Ovary (tissue), 9 donors: Measurements from ENCODE around the gene SLC29A3. TPM values are rescaled to one million over a fixed set of nuclear protein-coding genes. Genes with fewer than 3 reads are reported as not detected.
A peak's percentile ranks its signal among the peaks of the same experiment; 100 is the strongest.

Source experiments
- DNase-seq, 5 donors: peaks; one replicate each; pipeline ENCODE4 v3.0.0-alpha.2; 2019 to 2020
- H3K27ac ChIP-seq, 2 donors: fragments of 200-600 bp; one replicate each; pipeline versions ENCODE4 v1.5.1 to v1.8.0; 2019 to 2022
- H3K27me3 ChIP-seq: fragments of 200-600 bp; one replicate; pipeline ENCODE4 v1.8.0; 2022
- H3K36me3 ChIP-seq: fragments of 200-600 bp; sonication (generic); one replicate; pipeline ENCODE4 v1.5.1; 2019
- H3K4me1 ChIP-seq: one replicate; pipeline ENCODE4 v1.8.1; 2013; ENCODE audit warnings: mild to moderate bottlenecking, moderate library complexity; ENCODE audit not compliant: insufficient read depth
- H3K4me3 ChIP-seq: fragments of 200-600 bp; sonication (generic); one replicate; pipeline ENCODE4 v1.5.1; 2017
- H3K9me3 ChIP-seq, 2 donors: fragments of 200-600 bp in 1 of 2; sonication (generic) in 1 of 2; one replicate each; pipeline versions ENCODE4 v1.5.1 to v1.8.1; 2013 to 2019; ENCODE audit warnings: mild to moderate bottlenecking in 1 of 2, moderate library complexity in 1 of 2
- EP300 ChIP-seq: sonication (generic); formaldehyde crosslinking; IDR thresholded peaks from one replicate; pipeline ENCODE4 v1.6.1; 2017; ENCODE audit warnings: antibody characterized with exemption
- POLR2A ChIP-seq: fragments of 450-650 bp; IDR thresholded peaks from one replicate; pipeline ENCODE4 v1.6.1; 2017; ENCODE audit warnings: antibody characterized with exemption, mild to moderate bottlenecking, moderate library complexity
- WGBS, 3 donors: extraction: QIAGEN DNeasy Blood & Tissue Kit in 1 of 3; methylation state at CpG; one replicate each; pipeline versions ENCODE4 v1.1.5 to v1.1.7; 2013 to 2017; 5-methylcytosine and 5-hydroxymethylcytosine counted together
- intact Hi-C, 4 donors: fragments of 100-400 bp; cut with DNase I; formaldehyde crosslinking; loops; one replicate each; pipeline versions ENCODE4 v1.11.0 to v1.15.1; 2022 to 2023
- polyA plus RNA-seq, 2 donors: library from polyadenylated mRNA; stranded (reverse); fragments of 200-250 nt in 1 of 2; fragments of 350-450 nt in 1 of 2; fragmentation: Illumina TruSeq in 1 of 2; extraction: RNeasy Lipid Tissue Mini Kit (QIAGEN cat#74804) in 1 of 2; gene quantifications; one replicate each; pipeline ENCODE4 v1.2.3, GENCODE V29; 2013 to 2014
- total RNA-seq, 7 donors: library from RNA; depleted of rRNA in 2 of 7; stranded (reverse); fragments of >200 nt in 2 of 7; fragmentation: NEBNext Ultra II Directional in 3 of 7; extraction: Animal tissue kit (Norgen Biotek cat#: 25700) in 3 of 7; gene quantifications; one replicate each; pipeline versions ENCODE4 v1.1.0 to v1.2.4, GENCODE V29; 2016 to 2023
- TF ChIP-seq, protein P1 (sequence below), 3 donors: fragments of 450-650 bp in 2 of 3; fragments of 200-600 bp in 1 of 3; IDR thresholded peaks; one replicate each; pipeline versions ENCODE4 v1.5.1 to v1.8.0; 2016 to 2022; ENCODE audit warnings: antibody characterized with exemption in 3 of 3, mild to moderate bottlenecking in 1 of 3
- donor health status: DM: no; HTN: no; CAD: no; lungs with moderate emphysema.
- donor health status: DM: no; HTN: no; CAD: no.
- donor health status: Bipolar disorder and iron deficiency.
- donor health status: DM: yes; HTN: yes; CAD: no.
- donor health status: DM: no; HTN: no; CAD: no.
- donor health status: DM: yes; HTN: yes; CAD: no.

SLC29A3 gene
- total and polyA plus RNA-seq, 9 donors = 10.1 to 18.3 (median 15.5) TPM

DNA sequence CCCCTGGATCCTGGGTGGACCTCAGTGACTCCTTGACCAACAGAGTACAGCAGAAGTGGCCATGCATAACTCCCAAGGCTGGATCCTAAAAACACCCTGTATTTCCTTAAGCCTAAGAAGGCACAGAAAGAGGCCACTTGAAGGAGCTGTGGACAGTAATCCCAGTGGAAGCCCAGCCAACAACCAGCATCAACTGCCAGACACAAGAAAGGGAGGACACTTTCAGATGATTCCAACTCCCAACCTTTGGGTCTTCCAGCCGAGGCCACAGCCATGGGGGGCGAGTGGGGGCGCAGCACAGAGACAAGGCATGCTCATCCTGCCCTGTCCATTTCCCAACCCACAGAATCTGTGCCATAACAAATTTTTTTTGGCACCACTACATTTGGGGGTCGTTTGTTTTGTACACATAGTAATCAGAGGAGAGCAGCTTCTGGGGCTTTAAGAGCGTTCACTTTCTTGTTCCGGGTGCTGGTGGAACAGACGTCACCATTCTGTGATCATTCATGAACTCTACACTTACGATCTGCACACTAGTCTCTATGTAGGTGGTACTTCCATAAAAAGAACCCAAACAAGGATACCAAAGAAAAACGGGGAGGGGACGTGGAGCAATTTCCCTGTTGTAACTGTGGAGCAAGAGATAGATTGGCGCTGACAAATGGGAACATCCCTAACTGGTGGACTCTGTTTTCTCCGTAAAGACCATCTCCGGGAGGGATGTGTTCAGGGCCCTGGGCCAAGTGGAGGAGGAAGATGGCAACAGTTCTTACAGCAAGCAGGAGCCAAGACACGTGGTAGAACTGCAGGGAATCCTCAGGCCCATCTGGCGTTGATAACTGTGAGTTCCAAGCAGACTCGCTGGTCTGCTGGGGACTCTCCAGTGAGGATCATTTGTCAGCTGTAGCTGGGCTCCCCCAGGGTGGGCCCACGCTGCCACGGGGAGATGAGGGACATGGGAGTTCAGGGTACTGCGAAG, 6.0 kb upstream of the SLC29A3 start:
- Histone ChIP-seq H3K36me3 (no peaks in the 10 kb centered on the region), H3K4me3 (peak overlapping the region; percentile 12)
- intact Hi-C loops = loop anchor here (5.0 to 10.0 kb wide), 8 partner anchors 292 to 1022 kb away; no protein-coding TSS in a partner anchor

DNA sequence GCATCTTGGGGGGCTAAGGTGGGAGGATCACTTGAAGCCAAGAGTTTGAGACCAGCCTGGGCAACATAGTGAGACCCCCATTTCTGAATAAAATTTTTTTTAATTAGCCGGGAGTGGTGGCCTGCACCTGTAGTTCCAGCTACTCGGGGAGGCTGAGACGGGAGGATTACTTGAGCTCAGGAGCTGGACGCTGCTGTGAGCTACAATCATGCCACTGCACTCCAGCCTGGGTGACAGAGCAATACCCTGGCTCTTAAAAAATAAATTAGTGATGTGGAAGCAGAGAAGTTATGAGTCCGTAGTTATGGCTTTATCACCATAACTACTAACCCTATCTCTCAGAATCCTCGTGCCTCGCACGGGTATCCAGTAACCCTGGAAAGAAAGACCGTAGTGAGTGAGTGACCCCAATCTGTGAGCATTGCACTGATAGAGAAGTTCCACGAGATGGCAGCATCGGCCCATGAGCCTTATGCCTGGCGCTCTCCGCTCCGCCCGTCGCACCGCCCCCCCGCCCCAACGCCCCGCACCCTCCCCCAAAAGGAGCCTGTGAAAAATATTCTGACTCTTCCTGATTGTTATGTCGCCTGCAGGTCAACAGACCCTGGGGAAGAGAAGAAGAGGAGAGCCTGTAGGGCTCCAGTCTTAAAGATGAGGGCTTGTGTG, 4.9 kb upstream of the SLC29A3 start:
- Histone ChIP-seq H3K36me3 (no peaks in the 10 kb centered on the region), H3K27ac (peak overlapping the region; percentile 41 to 79), H3K27me3 (no peaks in the 10 kb centered on the region), H3K9me3 (no peaks in the 10 kb centered on the region), H3K4me3 (no peak overlapping the region), H3K4me1 (peaks cover 15% of the 10 kb centered on the region)
- DNase-seq = peak; percentile 64 to 77 (median 77)
- WGBS, 3 donors = 3 to 4% (median 3%) methylated on average over 19 to 21 of the region's 21 CpGs
- intact Hi-C loops = loop anchor here (5.0 to 10.0 kb wide), 8 partner anchors 291 to 1021 kb away; no protein-coding TSS in a partner anchor
- no peak for TF ChIP-seq POLR2A
- TF ChIP-seq, protein P1, sequence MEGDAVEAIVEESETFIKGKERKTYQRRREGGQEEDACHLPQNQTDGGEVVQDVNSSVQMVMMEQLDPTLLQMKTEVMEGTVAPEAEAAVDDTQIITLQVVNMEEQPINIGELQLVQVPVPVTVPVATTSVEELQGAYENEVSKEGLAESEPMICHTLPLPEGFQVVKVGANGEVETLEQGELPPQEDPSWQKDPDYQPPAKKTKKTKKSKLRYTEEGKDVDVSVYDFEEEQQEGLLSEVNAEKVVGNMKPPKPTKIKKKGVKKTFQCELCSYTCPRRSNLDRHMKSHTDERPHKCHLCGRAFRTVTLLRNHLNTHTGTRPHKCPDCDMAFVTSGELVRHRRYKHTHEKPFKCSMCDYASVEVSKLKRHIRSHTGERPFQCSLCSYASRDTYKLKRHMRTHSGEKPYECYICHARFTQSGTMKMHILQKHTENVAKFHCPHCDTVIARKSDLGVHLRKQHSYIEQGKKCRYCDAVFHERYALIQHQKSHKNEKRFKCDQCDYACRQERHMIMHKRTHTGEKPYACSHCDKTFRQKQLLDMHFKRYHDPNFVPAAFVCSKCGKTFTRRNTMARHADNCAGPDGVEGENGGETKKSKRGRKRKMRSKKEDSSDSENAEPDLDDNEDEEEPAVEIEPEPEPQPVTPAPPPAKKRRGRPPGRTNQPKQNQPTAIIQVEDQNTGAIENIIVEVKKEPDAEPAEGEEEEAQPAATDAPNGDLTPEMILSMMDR (IDR thresholded peaks at IDR 0.05) = peak; percentile 48 to 85 (median 70)

More for the DNA sequence above, 6.0 kb upstream of the SLC29A3 start:
- peaks cover 20% of the 10 kb centered on the region for H3K4me1 ChIP-seq
- no peaks in the 10 kb centered on the region for H3K27me3 ChIP-seq
- TF ChIP-seq EP300 (no peak), POLR2A (no peak)
- TF ChIP-seq, protein P1 (IDR thresholded peaks at IDR 0.05) = no peak
- H3K9me3 ChIP-seq = no peaks in the 10 kb centered on the region
- 4 to 7% (median 5%) methylated on average over 19 of the region's 19 CpGs for WGBS, 3 donors
- H3K27ac ChIP-seq = peak overlapping the region; percentile 41 to 79
- peak; percentile 90 to 93 (median 92) for DNase-seq

DNA sequence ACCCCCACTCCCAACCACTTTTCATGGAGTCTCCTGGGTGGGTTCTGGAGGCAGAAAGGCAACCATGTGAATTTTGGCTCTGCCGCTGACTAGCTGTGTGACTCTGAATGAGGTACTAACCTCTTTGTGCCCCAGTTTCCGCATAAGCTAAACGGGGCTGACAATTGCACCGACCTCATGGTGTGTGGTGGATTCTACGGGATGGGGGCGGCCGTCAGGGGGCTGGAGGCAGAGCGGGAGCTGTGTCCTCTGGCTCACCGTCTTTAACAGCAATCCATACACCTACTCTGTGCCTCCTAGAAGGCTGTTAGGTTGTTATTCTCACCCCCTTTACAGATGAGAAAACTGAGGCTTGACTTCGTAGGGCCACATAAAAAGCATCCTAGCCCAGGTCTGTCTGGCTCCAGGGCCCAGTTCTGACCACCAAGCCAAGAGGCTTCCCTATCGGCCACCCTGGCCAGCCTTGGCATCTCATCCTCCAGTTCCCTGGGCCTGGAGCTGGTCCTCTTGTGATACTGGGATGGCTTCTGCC, 4.3 kb upstream of the SLC29A3 start:
- WGBS, 3 donors = 53 to 63% (median 56%) methylated on average over 11 of the region's 11 CpGs
- TF ChIP-seq EP300 (no peak), POLR2A (no peak)
- TF ChIP-seq, protein P1 (IDR thresholded peaks at IDR 0.05) = no peak
- intact Hi-C loops = loop anchor here (5.0 to 10.0 kb wide), 10 partner anchors 258 to 1023 kb away; no protein-coding TSS in a partner anchor
- Histone ChIP-seq H3K4me3 (no peak overlapping the region), H3K4me1 (peaks cover 11% of the 10 kb centered on the region), H3K9me3 (no peaks in the 10 kb centered on the region), H3K36me3 (no peaks in the 10 kb centered on the region), H3K27ac (peak overlapping the region; percentile 23 to 79), H3K27me3 (no peaks in the 10 kb centered on the region)
- DNase-seq = no peak
